HG03575 (cell line): ENCODE results near the gene STRIT1.

Experiments
- ATAC-seq: cut with Tn5 transposase; IDR thresholded peaks from one replicate; pipeline ENCODE4 v1.9.1; 2021; ENCODE audit not compliant: unreplicated experiment, insufficient number of reproducible peaks, low FRiP score; ENCODE audit errors: extremely low read depth

The STRIT1 gene

GRCh38 chr3:155293516-155293915, at the start of gene STRIT1:
TSS of gene STRIT1 (minus strand) at chr3:155293683.
- no peak for ATAC-seq

GRCh38 chr3:155342344-155342743, 48.9 kb upstream of the STRIT1 start:
- ATAC-seq: no peak

DNA sequence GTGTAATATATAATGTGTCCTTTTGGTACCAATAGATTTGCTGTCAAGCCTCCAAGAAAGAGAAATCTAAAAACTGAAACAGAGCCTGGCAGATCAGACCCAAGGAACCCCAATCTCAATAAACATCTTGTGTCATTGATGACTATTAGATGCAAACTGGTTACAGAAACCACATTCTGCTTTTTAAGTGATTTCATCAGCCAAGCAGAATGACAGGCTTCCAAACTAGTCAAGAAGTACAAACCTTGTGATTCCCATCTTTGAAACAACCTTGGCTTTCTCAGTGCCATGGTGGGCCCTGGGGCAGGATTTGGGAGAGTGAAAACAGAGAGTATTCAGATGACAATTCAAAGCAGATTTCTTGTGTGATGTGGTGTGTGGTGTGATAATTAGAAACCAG, 45.6 kb upstream of the STRIT1 start:
- ATAC-seq: no peak

GRCh38 chr3:155335724-155336354, 42.4 kb upstream of the STRIT1 start:
- no peak for ATAC-seq

DNA sequence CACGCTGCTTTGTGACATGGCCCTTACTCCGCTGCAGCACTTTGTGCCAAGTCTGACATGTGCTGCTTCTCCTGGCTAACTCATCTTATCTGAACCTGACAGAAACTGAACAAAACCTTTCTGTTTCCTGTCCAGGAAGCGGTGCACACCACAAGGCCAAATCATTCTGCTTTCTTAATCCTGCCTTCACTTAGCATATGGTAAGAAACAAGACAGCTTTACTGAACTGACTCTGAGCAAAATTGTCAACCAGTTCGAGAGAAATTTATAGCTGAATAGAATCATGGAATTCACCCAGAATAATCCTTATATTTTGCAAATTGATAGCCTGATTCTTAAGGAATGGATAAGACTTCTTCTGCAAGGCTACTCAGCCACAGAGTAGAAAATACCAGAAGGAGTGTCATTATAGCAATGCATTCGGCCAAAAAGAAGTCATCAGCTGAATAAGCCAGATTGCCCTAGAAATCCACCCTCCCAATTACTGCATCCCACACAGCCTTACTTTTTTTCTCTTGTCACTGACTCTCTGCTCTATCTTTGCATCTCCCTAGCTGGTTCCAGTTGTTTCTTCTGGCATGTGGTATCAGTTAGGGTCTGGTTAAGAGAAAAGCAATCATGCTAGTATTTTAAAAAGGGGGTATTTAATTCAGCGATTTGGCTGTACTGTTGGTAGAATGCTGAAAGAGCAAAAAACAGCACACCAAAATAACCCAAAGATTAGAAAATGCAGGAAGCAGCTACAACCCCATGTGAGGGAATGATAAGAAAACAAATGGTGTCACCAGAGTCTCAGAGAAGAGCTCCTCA, 41.6 kb upstream of the STRIT1 start:
- peak; percentile 86 for ATAC-seq

GRCh38 chr3:155334215-155334913, 40.9 kb upstream of the STRIT1 start:
- ATAC-seq: no peak

GRCh38 chr3:155332716-155333115, 39.2 kb upstream of the STRIT1 start:
- ATAC-seq: no peak

GRCh38 chr3:155331078-155331477, 37.6 kb upstream of the STRIT1 start:
- ATAC-seq: no peak

- ATAC-seq: no peak
These were observed 36.9 kb upstream of the STRIT1 start for GRCh38 chr3:155330370-155330769.

DNA sequence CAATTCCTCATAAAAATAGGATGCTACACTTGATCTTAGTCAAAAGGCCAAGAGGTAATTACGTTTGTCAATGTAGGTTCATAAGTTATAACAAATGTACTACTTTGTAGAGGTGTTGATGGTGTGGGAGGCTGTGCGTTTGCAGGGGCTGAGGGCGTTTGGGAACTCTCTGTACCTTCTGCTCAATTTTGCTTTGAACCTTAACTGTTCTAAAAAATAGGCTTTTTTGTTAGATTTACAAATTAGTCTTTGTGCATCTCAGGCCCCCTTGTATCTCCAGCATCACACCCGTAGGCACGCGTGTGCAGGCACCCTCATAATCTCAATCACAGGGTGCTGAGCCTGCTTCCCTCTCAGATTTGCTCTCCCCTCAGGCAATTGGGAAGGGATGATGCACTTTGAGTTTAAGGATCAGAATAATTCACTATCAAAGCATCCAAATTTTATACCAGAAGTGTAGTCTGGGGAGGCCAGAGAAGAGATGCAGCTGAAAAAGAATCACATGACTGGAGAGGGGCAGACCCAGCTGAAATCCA, 36.1 kb upstream of the STRIT1 start:
- no peak for ATAC-seq

DNA sequence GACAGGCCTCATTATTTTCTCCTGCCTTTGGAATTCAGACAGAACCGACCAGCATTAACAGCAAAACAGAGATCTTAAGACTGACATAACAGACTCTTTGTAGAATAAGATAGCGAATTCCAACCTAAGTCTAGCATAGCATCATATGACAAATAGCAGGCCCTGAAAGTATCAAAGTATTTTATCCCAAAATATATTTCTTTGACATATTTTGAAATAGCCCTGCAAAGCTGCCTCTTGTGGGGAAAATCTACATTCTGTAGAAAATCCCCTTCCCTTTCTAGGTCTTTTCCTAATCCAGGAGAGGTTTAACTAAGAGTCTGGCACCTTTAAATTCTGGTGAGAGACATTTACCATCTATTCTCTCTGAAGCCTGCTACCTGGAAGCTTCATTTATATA, 34.4 kb upstream of the STRIT1 start:
- ATAC-seq: no peak

DNA sequence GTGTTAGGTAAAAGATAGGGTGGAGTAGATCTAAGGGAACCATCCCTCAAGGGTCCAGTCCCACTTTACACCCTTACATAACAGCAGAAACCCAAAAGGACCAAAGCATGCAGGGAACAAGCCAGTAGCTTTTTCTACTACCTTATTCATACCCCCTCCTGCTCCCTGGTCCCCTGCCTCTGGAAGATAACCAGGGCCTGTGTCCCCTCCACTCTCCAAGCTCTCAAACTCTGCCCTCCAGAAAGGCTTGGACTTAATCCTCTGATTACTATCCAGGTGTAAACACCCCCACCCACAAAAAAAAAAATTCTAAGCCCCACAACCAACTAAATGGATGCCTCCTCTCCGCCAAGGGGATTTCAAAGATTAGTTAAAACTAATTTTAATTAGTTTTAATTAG, 33.9 kb upstream of the STRIT1 start:
- ATAC-seq: no peak

DNA sequence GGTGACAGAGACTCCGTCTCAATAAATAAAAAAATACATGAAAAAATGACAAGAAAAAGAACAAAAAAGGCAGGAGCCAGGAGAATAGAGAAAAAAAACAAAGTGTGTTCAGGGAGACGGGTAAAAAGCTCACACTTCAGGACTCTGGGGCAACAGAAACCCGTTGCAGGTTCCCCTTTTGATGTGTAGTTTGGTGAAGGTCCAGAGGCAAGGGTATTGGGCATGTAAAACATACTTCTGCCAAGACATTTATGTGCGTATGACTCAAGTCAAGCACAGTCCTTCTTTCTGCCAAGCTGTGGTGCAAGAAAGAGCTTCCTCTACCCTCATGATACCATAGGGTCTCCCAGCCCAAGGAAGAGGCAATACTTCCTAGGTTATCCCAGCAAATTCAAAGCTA, 33.4 kb upstream of the STRIT1 start:
- no peak for ATAC-seq

DNA sequence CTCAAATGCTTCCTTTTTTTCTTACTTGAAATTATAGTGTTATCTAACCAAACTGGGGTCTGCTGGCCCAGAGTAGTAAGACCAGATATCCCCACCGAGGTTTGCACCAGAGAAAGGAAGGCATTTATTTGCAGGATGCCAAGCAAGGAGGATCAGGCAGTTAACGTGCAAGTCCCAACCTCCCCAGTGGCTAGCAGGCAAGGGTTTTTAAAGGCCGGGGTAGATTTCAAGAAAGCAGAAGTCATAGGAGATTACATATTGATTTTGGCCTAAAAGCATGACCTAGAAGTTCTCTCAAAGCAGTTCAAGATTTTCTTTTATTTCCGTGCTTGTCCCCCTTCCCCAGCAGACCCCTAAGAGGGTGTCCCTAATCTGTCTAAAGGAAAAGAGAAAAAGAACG, 32.8 kb upstream of the STRIT1 start:
- no peak for ATAC-seq

DNA sequence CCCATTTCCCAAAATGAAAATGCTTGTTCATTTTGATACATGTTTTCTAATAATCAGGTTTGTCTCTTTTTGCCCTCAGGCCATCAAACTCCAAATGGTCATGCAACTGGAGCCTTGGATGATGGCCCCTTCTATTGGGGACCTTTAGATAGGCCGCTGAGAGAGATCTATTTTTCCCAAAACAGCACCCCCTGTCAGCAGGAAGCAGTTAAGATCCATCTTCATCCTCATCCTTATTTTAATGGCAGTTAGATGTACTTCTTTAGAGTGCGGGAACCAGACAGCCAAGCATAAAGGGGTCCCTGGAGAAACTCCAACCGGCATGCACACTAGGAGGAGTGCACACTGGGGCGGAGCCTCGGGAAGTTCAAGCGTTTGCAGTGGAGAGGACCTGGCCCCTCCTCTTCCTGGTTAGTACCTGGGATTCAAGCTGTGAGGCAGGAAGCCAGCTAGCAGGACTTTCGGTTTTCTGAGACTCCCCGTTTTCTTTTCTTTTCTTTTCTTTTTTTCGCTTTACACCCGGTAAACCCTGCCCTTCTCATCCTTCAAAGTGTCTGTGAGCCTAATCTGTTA, 31.9 kb upstream of the STRIT1 start:
- no peak for ATAC-seq

GRCh38 chr3:155323063-155323666, 29.7 kb upstream of the STRIT1 start:
- no peak for ATAC-seq

- no peak for ATAC-seq
These were observed 27.9 kb upstream of the STRIT1 start for GRCh38 chr3:155321418-155321817.

DNA sequence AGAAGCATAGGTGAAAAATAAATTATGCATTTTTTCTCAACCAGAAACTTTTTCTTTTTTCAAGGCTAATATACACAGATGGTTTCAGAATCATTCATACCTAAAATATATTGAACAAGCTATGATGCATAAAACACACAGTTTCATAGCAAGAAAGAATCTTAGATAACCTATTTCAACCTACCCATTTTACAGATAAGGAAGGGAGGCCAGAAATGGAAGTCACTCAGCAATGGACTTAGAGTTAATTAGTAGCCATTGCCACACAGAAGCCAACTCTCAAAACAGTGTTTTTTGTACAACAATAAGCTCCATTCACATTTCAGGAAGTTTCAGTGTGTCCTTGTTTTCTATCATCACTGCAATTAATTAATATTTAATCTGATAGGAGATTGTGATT, 27.5 kb upstream of the STRIT1 start:
- ATAC-seq: no peak

DNA sequence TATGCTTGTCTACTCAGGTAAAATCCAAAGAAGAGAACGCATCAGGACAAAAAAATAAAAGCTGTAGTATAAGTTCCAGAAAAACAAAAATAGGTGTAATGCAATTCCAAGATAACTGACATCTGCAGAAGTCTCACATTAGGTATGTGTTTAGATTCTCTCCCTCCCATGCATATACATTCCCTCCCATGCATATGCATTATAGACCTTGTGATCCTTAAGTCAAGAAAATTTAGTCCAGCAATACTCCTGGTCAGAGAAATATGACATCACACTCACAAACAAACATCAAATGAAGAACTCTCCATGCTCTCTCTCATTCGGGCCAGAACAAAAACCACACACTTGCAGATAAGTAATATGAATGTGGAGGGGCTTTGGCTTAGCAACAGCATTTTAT, 25.3 kb upstream of the STRIT1 start:
- ATAC-seq: no peak
